Measurements from ENCODE around the gene CD82.

CD82 gene

DNA sequence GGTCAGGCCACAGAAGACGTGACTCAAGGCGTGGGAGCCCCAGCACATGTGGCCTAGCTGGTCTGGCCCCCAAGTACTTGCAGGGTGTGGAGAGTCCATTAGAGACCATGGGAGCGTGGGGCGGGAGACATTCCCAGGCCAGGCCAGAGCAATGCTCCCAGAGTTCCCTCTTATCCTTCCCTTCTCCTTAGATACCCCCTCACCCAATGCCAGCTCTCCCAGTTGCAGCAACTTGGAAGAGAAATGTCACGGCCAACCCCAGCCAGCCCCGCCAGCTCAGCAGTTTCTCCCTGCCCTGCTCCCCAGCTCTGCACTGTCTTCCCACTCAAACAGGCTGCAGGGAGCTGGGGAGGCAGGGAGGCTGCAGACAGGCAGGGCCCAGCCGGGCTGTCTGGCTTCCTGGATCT lies 95.9 kb downstream of the CD82 start:
- no peaks in the 10 kb centered on the region for H3K79me2 ChIP-seq
- no peaks in the 10 kb centered on the region for H3K4me1 ChIP-seq
- no peak overlapping the region for H3K27ac ChIP-seq
- no peak overlapping the region for H3K9ac ChIP-seq
- no peaks in the 10 kb centered on the region for H3K36me3 ChIP-seq (ENCODE audit: control insufficient read depth, insufficient read depth, low read length)
- H3K4me2 ChIP-seq (ENCODE audit: low read length), result no peak overlapping the region
- TF ChIP-seq, protein P1, sequence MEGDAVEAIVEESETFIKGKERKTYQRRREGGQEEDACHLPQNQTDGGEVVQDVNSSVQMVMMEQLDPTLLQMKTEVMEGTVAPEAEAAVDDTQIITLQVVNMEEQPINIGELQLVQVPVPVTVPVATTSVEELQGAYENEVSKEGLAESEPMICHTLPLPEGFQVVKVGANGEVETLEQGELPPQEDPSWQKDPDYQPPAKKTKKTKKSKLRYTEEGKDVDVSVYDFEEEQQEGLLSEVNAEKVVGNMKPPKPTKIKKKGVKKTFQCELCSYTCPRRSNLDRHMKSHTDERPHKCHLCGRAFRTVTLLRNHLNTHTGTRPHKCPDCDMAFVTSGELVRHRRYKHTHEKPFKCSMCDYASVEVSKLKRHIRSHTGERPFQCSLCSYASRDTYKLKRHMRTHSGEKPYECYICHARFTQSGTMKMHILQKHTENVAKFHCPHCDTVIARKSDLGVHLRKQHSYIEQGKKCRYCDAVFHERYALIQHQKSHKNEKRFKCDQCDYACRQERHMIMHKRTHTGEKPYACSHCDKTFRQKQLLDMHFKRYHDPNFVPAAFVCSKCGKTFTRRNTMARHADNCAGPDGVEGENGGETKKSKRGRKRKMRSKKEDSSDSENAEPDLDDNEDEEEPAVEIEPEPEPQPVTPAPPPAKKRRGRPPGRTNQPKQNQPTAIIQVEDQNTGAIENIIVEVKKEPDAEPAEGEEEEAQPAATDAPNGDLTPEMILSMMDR (IDR thresholded peaks at IDR 0.05), result no peak
- H2AFZ ChIP-seq, result no peak overlapping the region
- H3K4me3 ChIP-seq (ENCODE audit: low read depth, low read length), result no peak overlapping the region
- no peaks in the 10 kb centered on the region for H3K27me3 ChIP-seq (ENCODE audit: control insufficient read depth, insufficient read depth, low read length)
- H3K9me3 ChIP-seq (ENCODE audit: control insufficient read depth, low read length), result no peaks in the 10 kb centered on the region
